Measurements from ENCODE around the gene CNTF.

CNTF gene

DNA sequence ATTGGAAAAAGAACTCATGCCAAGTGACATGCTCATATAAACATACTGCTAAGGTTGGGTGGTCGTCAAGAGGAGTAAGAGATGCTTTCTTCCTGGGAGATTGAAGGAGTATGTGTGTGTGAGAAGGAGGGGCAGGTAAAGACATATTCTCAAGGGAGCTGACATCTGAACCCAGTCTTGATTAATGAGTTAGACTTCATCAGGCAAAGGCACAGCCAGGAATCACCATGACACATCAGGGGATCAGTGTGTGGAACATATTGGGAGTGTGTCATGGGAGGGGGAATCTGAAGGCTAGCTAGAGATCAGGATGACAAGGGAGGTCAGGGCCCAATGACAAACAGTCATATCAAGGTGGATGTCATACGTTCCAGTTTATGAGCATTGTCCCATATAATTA is 14.9 kb downstream of the CNTF start:
- DNase-seq, result no peak
- intact Hi-C loops (cut with DNase I), result no loop called here

DNA sequence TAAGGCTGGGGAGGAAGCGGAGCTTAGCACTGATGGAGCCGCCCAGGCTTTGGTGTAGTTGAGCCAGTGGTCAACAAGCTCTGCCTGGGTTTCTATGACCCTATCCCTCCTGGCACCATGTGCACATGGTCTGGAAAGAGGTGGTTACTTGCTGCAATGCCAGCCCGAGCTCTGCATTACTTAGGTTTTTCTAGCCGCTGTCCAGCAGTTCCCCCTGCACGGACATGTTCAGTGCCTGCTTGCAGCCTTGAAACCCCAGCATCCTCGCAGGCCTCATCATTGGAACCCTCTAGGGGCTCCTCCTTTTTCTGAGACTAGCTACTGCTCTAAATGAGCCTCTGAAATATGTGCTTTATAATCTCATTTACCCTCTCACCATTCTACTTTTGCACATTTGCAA is 16.6 kb downstream of the CNTF start:
- intact Hi-C loops (cut with DNase I), result no loop called here

DNA sequence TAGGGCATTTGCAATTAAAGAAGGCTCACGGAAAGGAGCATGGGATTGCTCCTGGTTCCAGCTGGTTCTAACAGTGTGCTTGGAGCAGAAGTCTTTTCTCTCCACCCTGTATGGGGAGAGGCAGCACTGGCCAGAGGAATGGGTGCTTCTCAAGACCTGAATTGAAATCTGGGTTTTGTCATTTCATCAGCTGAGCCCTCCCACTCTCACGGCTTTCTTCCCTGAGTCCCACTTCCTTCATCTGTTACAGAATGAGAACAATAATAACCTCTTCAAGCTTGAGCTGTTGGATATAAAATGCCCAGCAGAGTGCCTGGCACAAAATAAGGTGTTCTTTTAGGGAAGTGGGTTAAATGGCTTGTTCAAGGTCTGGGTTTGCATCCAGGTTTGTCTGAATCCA is 17.2 kb downstream of the CNTF start:
- no peak for DNase-seq
- intact Hi-C loops (cut with DNase I), result no loop called here

More for the DNA sequence above, 16.6 kb downstream of the CNTF start:
- no peak for DNase-seq

GRCh38 chr11:58640386-58641023 is 18.0 kb downstream of the CNTF start:
- intact Hi-C loops (cut with DNase I), result no loop called here
- DNase-seq, result no peak

DNA sequence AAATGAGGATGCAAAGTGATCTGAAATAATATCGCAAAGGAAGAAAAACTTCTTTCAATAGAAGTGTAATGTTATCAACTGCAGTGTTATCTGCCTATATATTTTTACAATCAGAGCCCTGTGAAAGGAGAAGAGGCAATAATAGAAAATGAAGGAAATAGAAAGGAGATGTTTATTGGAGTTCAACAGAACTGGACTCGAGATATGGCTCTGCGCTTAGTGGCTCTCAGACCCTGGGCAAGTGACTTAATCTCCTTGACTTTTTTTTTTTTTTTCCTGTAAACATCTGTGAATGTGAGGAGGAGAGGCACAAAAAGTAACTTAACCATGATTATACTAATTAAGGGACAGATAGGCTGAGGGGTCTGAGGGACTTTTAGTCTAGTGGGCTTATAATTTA is 18.9 kb downstream of the CNTF start:
- intact Hi-C loops (cut with DNase I), result no loop called here
- no peak for DNase-seq

GRCh38 chr11:58641803-58642581 is 19.5 kb downstream of the CNTF start:
- DNase-seq, result no peak
- intact Hi-C loops (cut with DNase I), result no loop called here

DNA sequence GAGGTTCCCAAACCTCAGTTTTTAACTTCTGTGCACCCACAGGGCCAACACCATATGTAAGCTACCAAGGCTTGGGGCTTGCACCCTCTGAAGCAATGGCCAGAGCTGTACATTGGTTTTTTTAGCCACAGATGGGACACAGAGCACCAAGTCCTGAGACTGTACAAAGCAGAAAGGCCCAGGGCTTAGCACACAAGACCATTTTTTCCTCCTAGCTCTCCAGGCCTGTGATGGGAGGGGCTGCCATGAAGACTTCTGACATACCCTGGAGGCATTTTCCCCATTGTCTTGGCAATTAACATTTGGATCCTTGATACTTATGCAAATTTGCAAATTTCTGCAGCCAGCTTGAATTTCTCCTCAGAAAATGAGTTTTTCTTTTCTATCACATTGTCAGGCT is 23.4 kb downstream of the CNTF start:
- DNase-seq, result no peak
- intact Hi-C loops (cut with DNase I), result no loop called here

DNA sequence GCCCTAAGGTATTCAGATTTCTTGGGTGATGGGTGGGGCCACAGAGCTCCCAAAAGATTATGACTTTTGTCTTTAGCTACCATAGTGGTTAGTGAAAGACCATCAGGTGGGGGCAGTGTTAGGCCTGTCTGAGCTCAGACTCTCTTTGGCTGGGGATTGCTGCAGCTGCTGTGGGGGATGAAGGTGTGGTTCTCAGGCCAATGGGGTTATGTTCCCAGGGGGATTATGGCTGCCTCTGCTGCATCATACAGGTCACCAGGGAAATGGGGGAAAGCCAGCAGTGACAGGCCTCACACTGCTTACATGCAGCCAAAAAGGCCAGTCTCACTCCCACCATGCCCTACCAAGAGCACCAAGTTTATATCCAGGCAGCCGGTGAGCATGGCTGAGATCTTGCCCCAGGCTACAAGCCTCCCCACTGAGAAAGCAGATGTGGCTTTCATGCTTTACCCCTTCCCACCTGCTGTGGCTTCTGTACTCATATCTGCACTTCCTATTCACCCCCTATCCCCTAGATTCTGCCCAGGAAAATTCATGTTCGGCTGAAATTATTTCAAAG is 24.8 kb downstream of the CNTF start:
- intact Hi-C loops (cut with DNase I), result no loop called here
- DNase-seq, result no peak

DNA sequence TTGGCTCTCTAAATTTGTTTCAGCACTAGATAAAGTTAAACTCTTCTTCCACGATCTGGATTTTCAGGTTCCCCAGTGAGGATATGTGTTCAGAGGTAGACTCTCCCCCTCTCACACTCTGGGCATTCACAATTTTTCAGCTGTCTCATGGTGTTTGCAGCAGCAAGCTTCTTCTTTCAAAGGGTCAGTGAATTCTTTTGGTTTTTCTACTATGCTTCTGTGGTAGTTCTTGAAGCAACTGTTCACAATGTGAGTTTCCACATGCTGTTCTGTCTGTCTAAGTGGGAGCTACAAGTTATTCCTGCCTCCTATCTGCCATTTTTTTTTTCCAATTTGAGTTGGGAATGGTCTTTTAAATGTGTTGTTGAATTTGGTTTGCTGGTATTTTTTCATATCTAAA is 25.4 kb downstream of the CNTF start:
- intact Hi-C loops (cut with DNase I), result no loop called here
- no peak for DNase-seq

DNA sequence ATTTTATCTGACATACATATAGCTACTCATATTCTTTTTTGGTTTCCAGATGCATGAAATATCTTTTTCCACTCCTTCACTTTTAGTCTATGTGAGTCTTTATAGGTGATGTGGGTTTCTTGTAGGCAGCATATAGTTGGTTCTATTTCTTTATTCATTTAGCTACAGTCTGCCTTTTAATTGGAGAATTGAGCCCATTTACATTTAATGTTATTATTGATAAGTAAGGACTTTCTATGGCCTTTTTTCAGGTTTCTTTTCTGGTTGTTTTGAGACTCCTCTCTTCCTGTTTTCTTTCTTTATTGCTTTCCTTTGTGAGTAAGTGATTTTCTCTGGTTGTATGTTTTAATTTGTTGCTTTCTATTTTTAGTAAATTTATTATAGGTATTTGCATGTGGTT is 27.2 kb downstream of the CNTF start:
- DNase-seq, result no peak
- intact Hi-C loops (cut with DNase I), result no loop called here

DNA sequence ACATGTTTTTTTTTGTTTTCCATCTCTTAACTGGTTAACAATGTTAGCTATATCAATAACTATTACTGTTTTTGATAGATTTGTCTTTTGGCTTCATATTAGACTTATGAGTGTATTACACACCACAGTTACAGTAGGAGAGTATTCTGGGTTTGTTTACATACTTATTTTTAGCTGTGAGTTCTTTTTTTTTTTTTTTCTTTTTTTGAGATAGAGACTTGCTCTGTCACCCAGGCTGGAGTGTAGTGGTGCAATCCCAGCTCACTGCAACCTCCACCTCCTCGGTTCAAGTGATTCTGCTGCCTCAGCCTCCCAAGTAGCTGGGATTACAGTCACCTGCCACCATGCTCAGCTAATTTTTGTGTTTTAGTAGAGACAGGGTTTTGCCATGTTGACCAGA is 28.0 kb downstream of the CNTF start:
- DNase-seq, result no peak
- intact Hi-C loops (cut with DNase I), result no loop called here

GRCh38 chr11:58652726-58653280 is 30.3 kb downstream of the CNTF start:
- DNase-seq, result no peak
- intact Hi-C loops (cut with DNase I), result no loop called here

- peak; percentile 73 to 92 (median 85) for DNase-seq
- intact Hi-C loops (cut with DNase I), result no loop called here
Observed at GRCh38 chr11:58654079-58654907, 31.8 kb downstream of the CNTF start.

GRCh38 chr11:58654908-58655296 is 32.4 kb downstream of the CNTF start:
- DNase-seq, result no peak
- intact Hi-C loops (cut with DNase I), result no loop called here

- intact Hi-C loops (cut with DNase I), result no loop called here
- no peak for DNase-seq
Observed at GRCh38 chr11:58656348-58656747, 33.9 kb downstream of the CNTF start.

DNA sequence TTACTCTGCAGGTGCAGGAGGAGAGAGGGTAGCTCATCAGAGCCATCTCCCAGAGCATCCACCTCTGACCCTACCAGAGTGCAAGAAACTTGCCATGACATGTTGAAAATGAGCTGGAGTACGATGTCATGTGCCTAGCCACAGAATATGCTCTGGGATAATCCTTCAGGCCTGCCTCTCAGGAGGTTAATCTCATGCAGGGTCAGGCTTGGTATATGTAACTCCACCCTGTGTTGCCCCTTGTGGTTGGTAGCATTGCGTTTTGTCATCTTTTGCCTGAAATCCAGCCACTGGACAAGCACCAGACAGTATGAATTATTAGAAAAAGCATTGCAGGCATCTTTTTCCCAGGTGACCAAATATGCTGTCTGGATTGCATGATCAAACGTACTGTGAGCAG is 36.2 kb downstream of the CNTF start:
- DNase-seq, result no peak
- intact Hi-C loops (cut with DNase I), result no loop called here

- no peak for DNase-seq
- intact Hi-C loops (cut with DNase I), result no loop called here
Observed at GRCh38 chr11:58659404-58659803, 36.9 kb downstream of the CNTF start.

- no peak for DNase-seq
- intact Hi-C loops (cut with DNase I), result no loop called here
Observed at GRCh38 chr11:58659910-58660570, 37.6 kb downstream of the CNTF start.

DNA sequence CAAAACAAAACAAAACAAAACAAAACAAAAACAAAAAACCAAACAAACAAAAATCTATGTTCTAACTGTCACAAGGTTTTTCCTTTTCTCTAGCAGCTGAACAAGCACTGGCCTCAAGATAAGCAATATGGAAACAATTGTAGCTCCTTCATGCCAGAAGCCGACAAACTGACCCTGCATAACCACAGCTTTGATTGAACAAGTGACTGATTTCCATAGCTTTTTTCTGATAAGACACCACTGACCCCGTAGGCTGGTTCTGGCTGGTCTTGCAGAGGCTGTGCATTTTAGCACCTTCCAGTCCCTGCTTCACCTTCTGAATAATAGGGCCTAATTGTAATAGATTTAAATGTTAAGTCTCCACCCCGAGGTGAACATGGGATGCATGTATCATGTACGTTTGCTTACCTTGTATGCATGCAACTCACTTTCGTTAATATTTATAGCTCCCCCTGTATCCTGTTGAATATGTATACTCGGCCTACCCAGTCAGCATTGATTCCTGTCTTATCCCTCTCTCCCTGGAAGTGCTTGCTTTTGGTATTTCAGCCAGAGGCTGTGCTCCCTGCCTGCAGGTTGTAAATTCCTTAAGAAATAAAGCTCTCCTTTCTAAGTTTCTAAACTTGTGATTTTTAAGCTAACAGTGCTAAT is 49.6 kb downstream of the CNTF start:
- intact Hi-C loops (cut with DNase I), result no loop called here
- DNase-seq, result no peak

All from head of caudate nucleus (tissue), 42 donors.